GM23248 (cell line): ENCODE data around the gene PDE4B. TPM values are rescaled to one million over a fixed set of nuclear protein-coding genes. Genes with fewer than 3 reads are reported as not detected.
A peak's percentile ranks its signal among the peaks of the same experiment; 100 is the strongest.

ENCODE experiments used
- DNase-seq: peaks from one replicate; pipeline ENCODE4 v3.0.0-alpha.2; 2015
- H2AFZ ChIP-seq: fragments of 200-600 bp; sonication (generic); 2 replicates; pipeline ENCODE4 v1.6.1; 2016; ENCODE audit warnings: antibody characterized with exemption
- H3F3A ChIP-seq: fragments of 200-600 bp; sonication (generic); 2 replicates; pipeline ENCODE4 v1.6.1; 2016; ENCODE audit warnings: mild to moderate bottlenecking, antibody characterized with exemption, mixed run types; ENCODE audit not compliant: insufficient read depth
- H3K27ac ChIP-seq: fragments of 200-600 bp; sonication (generic); 2 replicates; pipeline ENCODE4 v1.5.1; 2016; ENCODE audit warnings: mild to moderate bottlenecking
- H3K27me3 ChIP-seq: fragments of 200-600 bp; sonication (generic); replicated peaks from 2 replicates; pipeline ENCODE4 v1.6.1; 2016; ENCODE audit warnings: mild to moderate bottlenecking; ENCODE audit not compliant: insufficient read depth
- H3K36me3 ChIP-seq: fragments of 200-600 bp; sonication (generic); 2 replicates; pipeline ENCODE4 v1.6.1; 2016; ENCODE audit warnings: low read depth, mild to moderate bottlenecking
- H3K4me1 ChIP-seq: fragments of 200-600 bp; sonication (generic); 2 replicates; pipeline ENCODE4 v1.6.1; 2016; ENCODE audit warnings: mild to moderate bottlenecking; ENCODE audit not compliant: insufficient read depth
- H3K4me2 ChIP-seq: fragments of 200-600 bp; sonication (generic); one replicate; pipeline ENCODE4 v1.6.1; 2016; ENCODE audit warnings: mild to moderate bottlenecking; ENCODE audit not compliant: unreplicated experiment
- H3K4me3 ChIP-seq: fragments of 200-600 bp; sonication (generic); 2 replicates; pipeline ENCODE4 v1.5.1; 2016; ENCODE audit warnings: mild to moderate bottlenecking
- H3K79me2 ChIP-seq: fragments of 200-600 bp; sonication (generic); 2 replicates; pipeline ENCODE4 v1.6.1; 2016; ENCODE audit warnings: mild to moderate bottlenecking; ENCODE audit not compliant: insufficient read depth
- H3K9ac ChIP-seq: fragments of 200-600 bp; sonication (generic); 2 replicates; pipeline ENCODE4 v1.6.1; 2016; ENCODE audit warnings: mild to moderate bottlenecking
- H3K9me2 ChIP-seq: fragments of 200-600 bp; sonication (generic); 2 replicates; pipeline ENCODE4 v1.6.1; 2016; ENCODE audit warnings: mixed run types, mild to moderate bottlenecking, moderate library complexity; ENCODE audit not compliant: insufficient read depth
- H3K9me3 ChIP-seq: fragments of 200-600 bp; sonication (generic); one replicate; pipeline ENCODE4 v1.6.1; 2017; ENCODE audit warnings: low read depth
- H4K20me1 ChIP-seq: fragments of 200-600 bp; sonication (generic); 2 replicates; pipeline ENCODE4 v1.6.0; 2016; ENCODE audit not compliant: insufficient read depth
- EZH2 ChIP-seq: fragments of 200-600 bp; sonication (generic); IDR thresholded peaks from 2 replicates; pipeline ENCODE4 v1.6.1; 2018; ENCODE audit warnings: antibody characterized with exemption, mild to moderate bottlenecking; ENCODE audit not compliant: insufficient read depth, poor library complexity, severe bottlenecking
- EZH2phosphoT487 ChIP-seq: fragments of 200-600 bp; sonication (generic); IDR thresholded peaks from 2 replicates; pipeline ENCODE4 v1.6.1; 2018; ENCODE audit warnings: antibody characterized with exemption, moderate library complexity, mild to moderate bottlenecking, low read depth; ENCODE audit not compliant: insufficient read depth
- WGBS, 2 experiments: methylation state at CpG; one replicate each; pipeline ENCODE4 v1.1.6; 2015 to 2017; ENCODE audit warnings: low lambda C conversion rate in 2 of 2, low coverage in 1 of 2; ENCODE audit errors: missing lambda C conversion rate in 2 of 2; 5-methylcytosine and 5-hydroxymethylcytosine counted together
- in situ Hi-C: fragments of 300-500 bp; cut with MboI; formaldehyde crosslinking; loops from 2 replicates; pipeline ENCODE4 v1.15.0; 2020
- polyA plus RNA-seq: library from polyadenylated mRNA; unstranded; fragments of >200 nt; fragmentation: Nextera tagmentation; extraction: Ambion mirVana; gene quantifications from 2 replicates; pipeline ENCODE4 v1.2.1, GENCODE V29; 2016
- total RNA-seq: library from RNA; depleted of rRNA; stranded (reverse); fragments of >200 nt; shearing (Covaris generic); gene quantifications from 2 replicates; pipeline ENCODE4 v1.2.3, GENCODE V29; 2014

Gene PDE4B
- total and polyA plus RNA-seq, 2 experiments from 2014 or later, result 19.9 to 36.2 TPM

DNA sequence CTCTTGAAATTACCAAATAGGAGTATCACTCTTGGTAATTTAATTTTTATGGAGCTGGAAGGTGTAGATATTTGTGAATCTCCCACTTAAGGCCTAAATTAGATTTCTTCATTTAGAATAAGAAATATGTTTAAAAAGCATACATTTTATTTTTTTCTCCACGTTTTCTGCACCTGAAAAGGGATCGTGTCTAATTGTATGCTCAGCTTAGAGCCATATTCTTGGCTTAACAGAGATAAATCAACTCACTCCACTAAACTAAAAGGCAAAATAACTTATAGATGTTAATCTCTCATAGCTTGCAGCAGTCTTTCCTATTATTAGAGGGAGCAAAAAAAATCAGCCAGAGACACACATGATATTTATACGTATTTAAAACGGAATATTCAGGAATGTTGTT is 404.4 kb downstream of the PDE4B start:
- no peaks in the 10 kb centered on the region for H3K9me3 ChIP-seq
- no peak overlapping the region for H3K4me3 ChIP-seq
- H3K9ac ChIP-seq, result no peak overlapping the region
- H3K27ac ChIP-seq, result no peak overlapping the region
- no peak for DNase-seq
- no peaks in the 10 kb centered on the region for H3K9me2 ChIP-seq
- H3K4me1 ChIP-seq, result no peaks in the 10 kb centered on the region
- in situ Hi-C loops, result no loop called here
- H3K79me2 ChIP-seq, result no peaks in the 10 kb centered on the region
- no peaks in the 10 kb centered on the region for H3K27me3 ChIP-seq
- H2AFZ ChIP-seq, result no peak overlapping the region
- H4K20me1 ChIP-seq, result no peaks in the 10 kb centered on the region
- no peak overlapping the region for H3K4me2 ChIP-seq
- TF ChIP-seq EZH2 (no peak), EZH2phosphoT487 (no peak)
- no peaks in the 10 kb centered on the region for H3K36me3 ChIP-seq
- WGBS, 2 experiments, result 75 to 83% methylated on average over 4 of the region's 4 CpGs
- no peaks in the 10 kb centered on the region for H3F3A ChIP-seq

DNA sequence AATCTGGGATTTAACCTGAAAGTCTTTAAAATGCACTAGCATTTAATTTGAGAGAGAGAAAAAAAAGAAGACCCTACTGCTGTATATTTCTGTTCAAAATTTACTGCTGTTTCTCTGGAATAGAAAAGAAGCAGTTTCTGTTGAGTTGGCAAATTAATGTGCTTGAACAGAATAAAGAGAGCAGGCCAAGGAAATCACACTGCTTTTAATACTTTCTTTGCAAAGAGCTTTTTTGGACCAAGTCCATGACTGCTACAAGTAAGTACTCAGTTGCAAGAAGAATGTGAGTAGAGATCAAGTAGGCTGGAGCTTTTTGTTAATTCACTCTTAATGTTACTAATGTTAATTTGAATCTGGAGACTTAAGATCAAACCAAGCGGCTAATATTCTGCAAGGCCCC is 405.1 kb downstream of the PDE4B start:
- H3K9ac ChIP-seq, result no peak overlapping the region
- H3K9me2 ChIP-seq, result no peaks in the 10 kb centered on the region
- H3K27me3 ChIP-seq, result no peaks in the 10 kb centered on the region
- no peak overlapping the region for H2AFZ ChIP-seq
- H3K9me3 ChIP-seq, result no peaks in the 10 kb centered on the region
- no peak for DNase-seq
- H3K27ac ChIP-seq, result no peak overlapping the region
- no peaks in the 10 kb centered on the region for H3K36me3 ChIP-seq
- in situ Hi-C loops, result no loop called here
- no peak overlapping the region for H3K4me3 ChIP-seq
- no peaks in the 10 kb centered on the region for H3K79me2 ChIP-seq
- H3K4me2 ChIP-seq, result no peak overlapping the region
- no peaks in the 10 kb centered on the region for H3K4me1 ChIP-seq
- TF ChIP-seq EZH2 (no peak), EZH2phosphoT487 (no peak)
- H4K20me1 ChIP-seq, result no peaks in the 10 kb centered on the region
- 70% methylated on average over 1 of the region's 1 CpG for WGBS, 2 experiments
- no peaks in the 10 kb centered on the region for H3F3A ChIP-seq

DNA sequence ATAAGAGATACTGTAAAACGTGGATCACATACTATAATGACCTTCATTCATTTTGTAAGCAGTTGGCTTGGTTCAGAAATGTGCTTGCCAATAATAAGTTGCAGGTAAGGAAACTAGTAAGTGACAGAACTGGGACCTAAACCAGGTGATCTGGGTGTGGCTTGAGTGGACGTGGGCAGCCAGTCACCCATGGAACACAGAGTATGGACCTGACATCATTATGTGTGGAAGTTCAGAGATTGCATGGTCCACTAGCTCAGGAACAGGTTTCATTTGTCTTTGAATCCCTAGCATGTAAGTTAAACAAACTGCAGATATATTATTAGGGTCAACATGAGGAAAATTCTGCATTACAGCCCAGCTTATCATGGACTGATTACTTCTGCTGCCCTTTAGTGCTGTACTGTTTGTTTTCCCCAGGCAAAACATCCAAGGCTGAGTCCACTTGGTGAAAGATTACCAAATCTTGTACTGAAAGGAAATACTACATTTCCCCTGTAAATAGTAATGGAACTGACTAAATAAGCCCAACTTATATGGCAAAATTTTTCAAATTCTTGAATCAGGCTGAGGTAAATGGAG is 414.0 kb downstream of the PDE4B start:
- Histone ChIP-seq H2AFZ (no peak overlapping the region), H3K9ac (no peak overlapping the region), H3K79me2 (no peaks in the 10 kb centered on the region), H3K27ac (peak overlapping the region; percentile 55), H3K4me1 (peaks cover 16% of the 10 kb centered on the region), H3K4me3 (no peak overlapping the region), H4K20me1 (no peaks in the 10 kb centered on the region), H3K9me3 (no peaks in the 10 kb centered on the region), H3F3A (peaks cover 6% of the 10 kb centered on the region; the same call in 1 of the 2 replicates), H3K36me3 (no peaks in the 10 kb centered on the region), H3K9me2 (no peaks in the 10 kb centered on the region), H3K27me3 (no peaks in the 10 kb centered on the region), H3K4me2 (no peak overlapping the region)
- no peak for TF ChIP-seq EZH2phosphoT487
- no peak for TF ChIP-seq EZH2
- DNase-seq, result peak; percentile 19
- in situ Hi-C loops, result no loop called here
- WGBS, 2 experiments, result 77 to 88% methylated on average over 2 of the region's 2 CpGs

DNA sequence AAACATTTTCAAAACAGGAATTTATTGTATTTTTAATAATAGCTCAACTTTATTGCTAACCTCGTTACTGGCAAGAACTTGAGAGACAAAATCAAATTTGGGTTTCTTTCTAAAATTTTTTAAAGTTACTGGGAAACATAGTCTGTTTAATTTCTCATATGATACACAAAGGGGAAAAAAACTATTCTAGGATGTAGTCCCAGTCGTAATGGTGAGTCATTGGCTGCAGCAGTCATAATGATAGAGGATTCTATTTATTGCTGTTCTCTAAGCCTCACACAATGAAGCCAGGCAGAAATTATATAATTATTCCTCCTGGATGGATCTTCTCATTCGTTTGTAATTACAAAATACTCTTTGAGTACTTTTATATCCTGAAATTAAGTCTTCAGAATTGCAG is 414.8 kb downstream of the PDE4B start:
- H3K4me1 ChIP-seq, result peaks cover 16% of the 10 kb centered on the region
- DNase-seq, result peak; percentile 89
- no peaks in the 10 kb centered on the region for H3K9me2 ChIP-seq
- in situ Hi-C loops, result no loop called here
- no peak overlapping the region for H3K9ac ChIP-seq
- no peaks in the 10 kb centered on the region for H3K27me3 ChIP-seq
- peak overlapping the region; percentile 55 for H3K27ac ChIP-seq
- H3K9me3 ChIP-seq, result no peaks in the 10 kb centered on the region
- no peaks in the 10 kb centered on the region for H4K20me1 ChIP-seq
- no peaks in the 10 kb centered on the region for H3K36me3 ChIP-seq
- TF ChIP-seq EZH2, result no peak
- TF ChIP-seq EZH2phosphoT487, result no peak
- H3F3A ChIP-seq, result peaks cover 6% of the 10 kb centered on the region; the same call in 1 of the 2 replicates
- H3K4me2 ChIP-seq, result peak overlapping the region; percentile 7
- WGBS, 2 experiments, result 1% methylated on average over 3 of the region's 3 CpGs
- no peak overlapping the region for H3K4me3 ChIP-seq
- no peaks in the 10 kb centered on the region for H3K79me2 ChIP-seq
- H2AFZ ChIP-seq, result no peak overlapping the region

DNA sequence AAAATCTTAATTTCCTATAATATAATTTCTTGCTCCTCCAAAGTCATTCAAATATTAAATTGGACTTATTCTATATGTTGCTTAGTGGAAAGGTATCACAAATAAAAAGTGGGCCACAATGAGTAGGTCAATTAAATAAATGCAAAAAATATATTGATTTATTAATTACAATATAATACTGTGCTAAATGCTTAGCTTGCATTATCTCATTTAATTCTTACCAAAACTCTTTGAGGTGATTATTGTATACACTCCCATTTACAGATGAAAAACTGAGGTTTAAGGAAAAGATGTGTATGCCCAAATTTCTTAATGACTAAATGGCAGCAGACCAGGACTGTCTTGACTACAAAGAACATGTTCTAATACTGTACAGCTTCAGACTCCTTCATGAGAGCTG is 415.9 kb downstream of the PDE4B start:
- no peak for TF ChIP-seq EZH2
- TF ChIP-seq EZH2phosphoT487, result no peak
- Histone ChIP-seq H3K9me3 (no peaks in the 10 kb centered on the region), H3K9me2 (no peaks in the 10 kb centered on the region), H3K4me1 (peaks cover 16% of the 10 kb centered on the region), H3K27ac (no peak overlapping the region), H4K20me1 (no peaks in the 10 kb centered on the region), H3K4me3 (no peak overlapping the region), H3K27me3 (no peaks in the 10 kb centered on the region), H3K79me2 (no peaks in the 10 kb centered on the region), H3K36me3 (no peaks in the 10 kb centered on the region), H3K4me2 (no peak overlapping the region), H3F3A (peaks cover 6% of the 10 kb centered on the region; the same call in 1 of the 2 replicates), H2AFZ (no peak overlapping the region), H3K9ac (no peak overlapping the region)
- in situ Hi-C loops, result no loop called here
- no peak for DNase-seq
